ENCODE measurements around the gene UNCX. TPM values are rescaled to one million over a fixed set of nuclear protein-coding genes. Genes with fewer than 3 reads are reported as not detected.

UNCX gene
- total and polyA plus RNA-seq, 2 of the 8 experiments (the other 6 are each of a cell fraction or from before 2014, with no cell fraction given): not detected

DNA sequence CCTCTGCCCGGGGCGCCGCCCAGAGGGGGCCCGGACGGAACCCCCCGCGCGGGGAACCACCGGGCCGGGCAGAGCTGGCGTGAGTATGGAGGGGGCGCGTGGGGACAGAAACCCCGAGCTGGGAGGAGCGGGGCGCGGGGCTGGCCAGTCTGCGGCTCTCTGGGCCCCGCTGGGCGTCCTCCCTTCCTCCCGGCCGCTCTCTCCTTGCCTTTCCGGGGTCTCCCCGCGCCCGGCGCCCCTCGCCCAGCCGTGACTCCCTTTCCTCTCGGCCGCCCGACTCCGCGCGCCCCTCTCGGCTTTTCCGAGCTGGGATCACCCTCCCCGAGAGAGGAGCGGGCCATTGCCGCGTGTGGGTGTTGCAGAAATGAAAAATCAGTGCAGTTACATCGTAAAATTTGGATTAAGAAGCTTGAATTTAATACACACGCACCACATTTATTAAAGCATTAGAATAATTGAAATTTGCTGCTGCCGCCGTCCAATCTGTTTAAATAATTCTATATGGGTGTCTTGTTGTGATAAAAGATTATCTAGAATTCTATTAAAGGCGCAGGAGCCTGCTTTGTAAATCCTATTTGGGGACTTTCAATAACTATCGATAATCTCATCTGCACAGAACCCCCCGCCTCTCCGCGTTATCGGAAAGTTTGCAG, 9.1 kb downstream of the UNCX start:
- no peak overlapping the region for H2BK120ac ChIP-seq (replicated peaks; ENCODE audit: low read depth, low read length)
- H3K9ac ChIP-seq (replicated peaks in 1 of 4; ENCODE audit: extremely low read depth in 1 of 4, low read depth in 3 of 4, low read length in 3 of 4): no peak overlapping the region
- ChIA-PET CTCF (ENCODE audit: partially characterized antibody) (interaction anchor here (1.3 to 1.8 kb wide), 4 partner anchors 14 to 191 kb away, joined by 3 to 7 read pairs (median 5); no protein-coding TSS in a partner anchor), POLR2A (ENCODE audit: partially characterized antibody) (interaction anchor here (1.2 to 11.2 kb wide), 5 partner anchors 9 to 20 kb away, joined by 3 to 76 read pairs (median 4); partner anchors contain the start of gene UNCX)
- H3K23ac ChIP-seq (ENCODE audit: insufficient read length): no peak overlapping the region
- H4K91ac ChIP-seq (replicated peaks; ENCODE audit: insufficient read length, low read length): no peak overlapping the region
- H3K4me3 ChIP-seq (ENCODE audit: extremely low read depth in 1 of 4, insufficient read depth in 2 of 4, low read depth in 3 of 4, low read length in 4 of 4): peak overlapping the region in 2 of 4 experiments; percentile 5 to 52; a peak in 3 of 8 replicates
- H3K4me2 ChIP-seq (ENCODE audit: insufficient read depth in 1 of 2, low read depth in 2 of 2, low read length in 2 of 2): peak overlapping the region; percentile 23 to 70; a peak in 2 of 4 replicates
- no peak overlapping the region for H3K27ac ChIP-seq (ENCODE audit: low read depth, low read length)
- no peak for FAIRE-seq
- H3K4ac ChIP-seq (replicated peaks; ENCODE audit: insufficient read length, low read depth, low read length): no peak overlapping the region
- no peak overlapping the region for H4K5ac ChIP-seq (ENCODE audit: insufficient read length, low read depth, low read length)
- 4% methylated on average over 42 of the region's 51 CpGs; no CpG with 5 or more reads in 1 of the 2 experiments for WGBS, 2 experiments (ENCODE audit: extremely low coverage in 1 of 2, insufficient coverage in 1 of 2, insufficient read length in 1 of 2, insufficient replicate concordance in 2 of 2, low coverage in 1 of 2, low lambda C conversion rate in 2 of 2, missing lambda C conversion rate in 1 of 2)
- peaks cover 96 to 100% (median 99%) of the 10 kb centered on the region in 4 experiments for H3K27me3 ChIP-seq (replicated peaks in 1 of 4; ENCODE audit: control insufficient read depth in 3 of 4, extremely low read depth in 1 of 4, insufficient read depth in 3 of 4, low read length in 3 of 4)
- H3K4me1 ChIP-seq (replicated peaks in 1 of 4; ENCODE audit: control insufficient read depth in 3 of 4, insufficient read depth in 4 of 4, low read length in 3 of 4): peaks cover 4 to 22% (median 14%) of the 10 kb centered on the region in 4 experiments
- H3K18ac ChIP-seq (ENCODE audit: extremely low read depth, low read length): peak overlapping the region; percentile 32; the same call in 1 of the 2 replicates
- H2BK12ac ChIP-seq (ENCODE audit: low read depth, low read length): no peak overlapping the region
- no peak overlapping the region for H3K14ac ChIP-seq (ENCODE audit: insufficient read length)
- H3K36me3 ChIP-seq (ENCODE audit: control insufficient read depth in 2 of 4, insufficient read depth in 4 of 4, low read length in 3 of 4): peaks cover 0 to 11% (median 0%) of the 10 kb centered on the region in 4 experiments; a peak in 1 of 8 replicates
- H3K23me2 ChIP-seq (ENCODE audit: low read depth, low read length): no peaks in the 10 kb centered on the region; the same call in 1 of the 2 replicates
- DNase-seq (ENCODE audit: low read depth in 1 of 2, low spot score in 2 of 2): no peak
- no peaks in the 10 kb centered on the region for H3K9me3 ChIP-seq (ENCODE audit: insufficient read depth in 2 of 2, low read depth in 1 of 2, low read length in 1 of 2)
- H2BK20ac ChIP-seq (ENCODE audit: low read length): no peak overlapping the region
- H2BK5ac ChIP-seq (ENCODE audit: low read depth, low read length): no peak overlapping the region
- H3K79me2 ChIP-seq (ENCODE audit: control insufficient read depth in 1 of 2, insufficient read depth in 2 of 2, low read length in 2 of 2): no peaks in the 10 kb centered on the region
- H3K79me1 ChIP-seq (ENCODE audit: low read depth, low read length): no peaks in the 10 kb centered on the region
- H2AFZ ChIP-seq (ENCODE audit: low read length): no peak overlapping the region
- peaks cover 17 to 33% of the 10 kb centered on the region in 2 experiments for H4K20me1 ChIP-seq (replicated peaks in 1 of 2; ENCODE audit: control insufficient read depth in 1 of 2, insufficient read depth in 2 of 2, low read length in 2 of 2)
- peak; percentile 84 for TF ChIP-seq SUZ12 (IDR thresholded peaks at IDR 0.05; ENCODE audit: low read length)
- TF ChIP-seq CBX8 (IDR thresholded peaks at IDR 0.05; ENCODE audit: borderline replicate concordance, low read depth, low read length): peak; percentile 86; the same call in 1 of the 2 replicates
- no peak for TF ChIP-seq SP2 (IDR thresholded peaks at IDR 0.05; ENCODE audit: low read length)
- peak; percentile 88 for TF ChIP-seq RNF2 (IDR thresholded peaks at IDR 0.05; ENCODE audit: borderline replicate concordance, low read depth, low read length, missing control alignments, poor library complexity, severe bottlenecking)
- TF ChIP-seq SP4 (IDR thresholded peaks at IDR 0.05; ENCODE audit: low read length): no peak
- TF ChIP-seq EZH2 (IDR thresholded peaks at IDR 0.05; ENCODE audit: low read depth, low read length, severe bottlenecking): peak; percentile 87
- H3K56ac ChIP-seq (replicated peaks; ENCODE audit: insufficient read length, low read depth, low read length): no peak overlapping the region
- H2AK5ac ChIP-seq (ENCODE audit: low read depth, low read length): no peak overlapping the region
- H2BK15ac ChIP-seq (ENCODE audit: low read length): no peak overlapping the region
- H4K8ac ChIP-seq (ENCODE audit: extremely low read depth, insufficient read depth, low read length): no peak overlapping the region
